RPMI8226 (cell line): ENCODE results near the gene FIBCD1.

Source experiments
- DNase-seq: peaks from one replicate; pipeline ENCODE4 v3.0.0-alpha.2; 2015

Gene FIBCD1

GRCh38 chr9:130952065-130952762 is 13.2 kb upstream of the FIBCD1 start:
- DNase-seq: no peak

GRCh38 chr9:130950039-130950311 is 10.9 kb upstream of the FIBCD1 start:
- DNase-seq: no peak

GRCh38 chr9:130949188-130950038 is 10.4 kb upstream of the FIBCD1 start:
- DNase-seq: no peak

GRCh38 chr9:130948266-130948665 is 9.2 kb upstream of the FIBCD1 start:
- DNase-seq: peak; percentile 31

GRCh38 chr9:130947618-130948140 is 8.6 kb upstream of the FIBCD1 start:
- DNase-seq: no peak

GRCh38 chr9:130946766-130947617 is 7.9 kb upstream of the FIBCD1 start:
- DNase-seq: peak; percentile 80

- no peak for DNase-seq
Observed at GRCh38 chr9:130945173-130945572, 6.1 kb upstream of the FIBCD1 start.

- DNase-seq: no peak
Observed at GRCh38 chr9:130944510-130945058, 5.5 kb upstream of the FIBCD1 start.

- no peak for DNase-seq
Observed at GRCh38 chr9:130943777-130944176, 4.7 kb upstream of the FIBCD1 start.

- no peak for DNase-seq
Observed at GRCh38 chr9:130943221-130943620, 4.2 kb upstream of the FIBCD1 start.

- DNase-seq: no peak
Observed at GRCh38 chr9:130942679-130943078, 3.6 kb upstream of the FIBCD1 start.

GRCh38 chr9:130942084-130942483 is 3.0 kb upstream of the FIBCD1 start:
- no peak for DNase-seq

GRCh38 chr9:130940693-130941576 is 1.9 kb upstream of the FIBCD1 start:
- DNase-seq: peak; percentile 90

- no peak for DNase-seq
Observed at GRCh38 chr9:130940027-130940549, 1.0 kb upstream of the FIBCD1 start.

- DNase-seq: peak; percentile 63
Observed at GRCh38 chr9:130939405-130940026, 469 bp upstream of the FIBCD1 start.

GRCh38 chr9:130938184-130938651 is 829 bp downstream of the FIBCD1 start:
- no peak for DNase-seq

GRCh38 chr9:130937146-130938076 is 1.6 kb downstream of the FIBCD1 start:
- no peak for DNase-seq

- DNase-seq: no peak
Observed at GRCh38 chr9:130936285-130937117, 2.5 kb downstream of the FIBCD1 start.
